Iris pigment epithelial cell (primary cell): ENCODE results near the gene SERPINA1.
A peak's percentile ranks its signal among the peaks of the same experiment; 100 is the strongest.

Source experiments
- DNase-seq: peaks from one replicate; pipeline ENCODE4 v3.0.0-alpha.2; 2011; ENCODE audit warnings: low read depth

Gene SERPINA1

GRCh38 chr14:94397289-94398181, 9.1 kb upstream of the SERPINA1 start:
- no peak for DNase-seq

- DNase-seq = no peak
Observed at GRCh38 chr14:94396628-94397225, 8.3 kb upstream of the SERPINA1 start.

- no peak for DNase-seq
Observed at GRCh38 chr14:94395888-94396574, 7.6 kb upstream of the SERPINA1 start.

GRCh38 chr14:94395282-94395887, 7.0 kb upstream of the SERPINA1 start:
- no peak for DNase-seq

- peak; percentile 62 for DNase-seq
Observed at GRCh38 chr14:94394581-94395207, 6.3 kb upstream of the SERPINA1 start.

- DNase-seq = no peak
Observed at GRCh38 chr14:94394025-94394493, 5.7 kb upstream of the SERPINA1 start.

GRCh38 chr14:94393474-94393873, 5.1 kb upstream of the SERPINA1 start:
- no peak for DNase-seq

- peak; percentile 60 for DNase-seq
Observed at GRCh38 chr14:94392510-94392935, 4.1 kb upstream of the SERPINA1 start.

GRCh38 chr14:94391281-94391975, 3.0 kb upstream of the SERPINA1 start:
- DNase-seq = no peak

GRCh38 chr14:94390372-94391086, 2.1 kb upstream of the SERPINA1 start:
- DNase-seq = peak; percentile 5

- no peak for DNase-seq
Observed at GRCh38 chr14:94389731-94390371, 1.4 kb upstream of the SERPINA1 start.

GRCh38 chr14:94389104-94389469, 685 bp upstream of the SERPINA1 start:
- no peak for DNase-seq

- DNase-seq = no peak
Observed at GRCh38 chr14:94388027-94388383, 397 bp downstream of the SERPINA1 start.

- DNase-seq = no peak
Observed at GRCh38 chr14:94387051-94388026, 1.1 kb downstream of the SERPINA1 start.

GRCh38 chr14:94386085-94387031, 2.0 kb downstream of the SERPINA1 start:
- no peak for DNase-seq

GRCh38 chr14:94385553-94386057, 2.8 kb downstream of the SERPINA1 start:
- DNase-seq = no peak

GRCh38 chr14:94384342-94384741, 4.1 kb downstream of the SERPINA1 start:
- DNase-seq = no peak

- no peak for DNase-seq
Observed at GRCh38 chr14:94383777-94384176, 4.6 kb downstream of the SERPINA1 start.
